Bronchial epithelial cell (primary cell): Measurements from ENCODE around the gene CAPNS2. TPM values are rescaled to one million over a fixed set of nuclear protein-coding genes. Genes with fewer than 3 reads are reported as not detected.
A peak's percentile ranks its signal among the peaks of the same experiment; 100 is the strongest.

Source experiments
- DNase-seq: peaks from one replicate; pipeline ENCODE4 v3.0.0-alpha.2; 2010; ENCODE audit warnings: low read depth
- FAIRE-seq: peaks from 2 replicates; lab custom pipeline; 2011; peaks lifted over from hg19 to GRCh38; lab: Jason Lieb, UNC
- H3K27me3 ChIP-seq: 2 replicates; pipeline ENCODE4 v1.5.1; 2011; ENCODE audit warnings: low read length; ENCODE audit not compliant: control insufficient read depth, insufficient read depth
- H3K36me3 ChIP-seq: 2 replicates; pipeline ENCODE4 v1.5.1; 2011; ENCODE audit warnings: low read length; ENCODE audit not compliant: control insufficient read depth, insufficient read depth
- H3K4me3 ChIP-seq: 2 replicates; pipeline ENCODE4 v1.5.1; 2011; ENCODE audit warnings: mild to moderate bottlenecking, low read depth, low read length, control low read depth
- total RNA-seq: library from RNA; depleted of rRNA; stranded (reverse); fragments of >200 nt; gene quantifications from 2 replicates; pipeline ENCODE4 v1.2.1, GENCODE V29; 2014
- TF ChIP-seq, protein P1 (sequence below): IDR thresholded peaks from 2 replicates; pipeline ENCODE4 v1.5.1; 2011; ENCODE audit warnings: mild to moderate bottlenecking, moderate library complexity, low read length, control low read depth, inconsistent platforms; ENCODE audit not compliant: insufficient read depth, severe bottlenecking

The CAPNS2 gene
- total RNA-seq, 1 donor from 2014 or later = 29.2 TPM

GRCh38 chr16:55532227-55532626 lies 34.3 kb upstream of the CAPNS2 start:
- H3K36me3 ChIP-seq = peaks cover 1% of the 10 kb centered on the region
- DNase-seq (no peak), FAIRE-seq (no peak)

GRCh38 chr16:55534756-55535155 lies 31.7 kb upstream of the CAPNS2 start:
- FAIRE-seq = no peak
- DNase-seq = peak; percentile 80
- Histone ChIP-seq H3K36me3 (no peaks in the 10 kb centered on the region), H3K27me3 (no peaks in the 10 kb centered on the region), H3K4me3 (no peak overlapping the region)
- TF ChIP-seq, protein P1, sequence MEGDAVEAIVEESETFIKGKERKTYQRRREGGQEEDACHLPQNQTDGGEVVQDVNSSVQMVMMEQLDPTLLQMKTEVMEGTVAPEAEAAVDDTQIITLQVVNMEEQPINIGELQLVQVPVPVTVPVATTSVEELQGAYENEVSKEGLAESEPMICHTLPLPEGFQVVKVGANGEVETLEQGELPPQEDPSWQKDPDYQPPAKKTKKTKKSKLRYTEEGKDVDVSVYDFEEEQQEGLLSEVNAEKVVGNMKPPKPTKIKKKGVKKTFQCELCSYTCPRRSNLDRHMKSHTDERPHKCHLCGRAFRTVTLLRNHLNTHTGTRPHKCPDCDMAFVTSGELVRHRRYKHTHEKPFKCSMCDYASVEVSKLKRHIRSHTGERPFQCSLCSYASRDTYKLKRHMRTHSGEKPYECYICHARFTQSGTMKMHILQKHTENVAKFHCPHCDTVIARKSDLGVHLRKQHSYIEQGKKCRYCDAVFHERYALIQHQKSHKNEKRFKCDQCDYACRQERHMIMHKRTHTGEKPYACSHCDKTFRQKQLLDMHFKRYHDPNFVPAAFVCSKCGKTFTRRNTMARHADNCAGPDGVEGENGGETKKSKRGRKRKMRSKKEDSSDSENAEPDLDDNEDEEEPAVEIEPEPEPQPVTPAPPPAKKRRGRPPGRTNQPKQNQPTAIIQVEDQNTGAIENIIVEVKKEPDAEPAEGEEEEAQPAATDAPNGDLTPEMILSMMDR = no peak

More at GRCh38 chr16:55532227-55532626, 34.3 kb upstream of the CAPNS2 start:
- Histone ChIP-seq H3K27me3 (no peaks in the 10 kb centered on the region), H3K4me3 (no peak overlapping the region)
- TF ChIP-seq, protein P1 = no peak

DNA sequence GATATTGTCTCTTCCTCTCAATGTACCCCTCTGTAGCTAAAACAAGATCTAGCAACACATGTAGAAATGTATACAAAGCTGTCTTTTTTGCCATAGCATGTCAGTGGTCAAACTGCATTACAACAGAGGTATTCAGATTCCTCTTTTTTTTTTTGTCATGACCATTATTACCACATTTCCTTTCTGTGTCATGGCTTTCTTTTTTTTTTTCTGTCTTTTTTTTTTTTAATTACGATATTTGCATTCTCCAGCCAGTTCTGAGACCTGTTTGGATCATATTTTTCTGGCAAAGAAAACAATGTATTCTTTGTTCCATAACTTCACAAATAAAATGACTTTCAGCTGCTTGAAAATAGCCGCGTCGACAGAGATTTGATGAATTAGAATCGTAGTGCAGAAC lies 27.4 kb upstream of the CAPNS2 start:
- no peaks in the 10 kb centered on the region for H3K27me3 ChIP-seq

GRCh38 chr16:55539488-55539887 lies 27.0 kb upstream of the CAPNS2 start:
- Histone ChIP-seq H3K4me3 (no peak overlapping the region), H3K36me3 (no peaks in the 10 kb centered on the region), H3K27me3 (no peaks in the 10 kb centered on the region)
- FAIRE-seq (no peak), DNase-seq (no peak)
- TF ChIP-seq, protein P1 = no peak

More for the DNA sequence above, 27.4 kb upstream of the CAPNS2 start:
- DNase-seq (peak; percentile 65), FAIRE-seq (no peak)
- TF ChIP-seq, protein P1 = no peak
- Histone ChIP-seq H3K4me3 (no peak overlapping the region), H3K36me3 (no peaks in the 10 kb centered on the region)

DNA sequence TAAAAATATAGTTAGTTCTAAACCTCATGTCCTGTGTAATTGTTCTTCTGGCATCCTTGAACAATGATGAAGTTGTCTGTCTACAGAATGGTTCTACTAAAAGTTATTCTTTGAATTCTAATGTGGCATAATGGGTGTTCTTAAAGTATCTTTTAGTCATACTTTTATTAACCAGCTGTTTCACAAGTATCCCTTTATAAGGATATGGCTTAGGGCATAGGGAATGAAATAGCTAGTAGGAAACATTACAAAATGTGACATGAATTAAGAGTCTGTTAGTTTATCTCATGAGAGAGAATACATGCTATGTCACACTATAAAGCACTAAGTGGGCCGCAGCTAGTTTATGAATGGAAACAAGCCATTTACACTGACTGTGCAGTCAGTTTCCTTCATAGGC lies 26.3 kb upstream of the CAPNS2 start:
- TF ChIP-seq, protein P1 = no peak
- no peak for FAIRE-seq
- Histone ChIP-seq H3K36me3 (no peaks in the 10 kb centered on the region), H3K27me3 (no peaks in the 10 kb centered on the region), H3K4me3 (no peak overlapping the region)
- DNase-seq = no peak

- peak; percentile 83 for DNase-seq
- Histone ChIP-seq H3K27me3 (no peaks in the 10 kb centered on the region), H3K4me3 (no peak overlapping the region), H3K36me3 (no peaks in the 10 kb centered on the region)
- TF ChIP-seq, protein P1 = no peak
- FAIRE-seq = peak; percentile 73
These were observed 23.9 kb upstream of the CAPNS2 start for GRCh38 chr16:55542459-55543082.
